GM20000 (cell line): ENCODE data around the gene CPPED1.

Experiments
- DNase-seq: peaks from one replicate; pipeline ENCODE4 v3.0.0; 2012; ENCODE audit warnings: low spot score
- TF ChIP-seq, protein P1 (sequence below): IDR thresholded peaks from 2 replicates; pipeline ENCODE4 v1.5.1; 2012; ENCODE audit warnings: mild to moderate bottlenecking, control low read depth; ENCODE audit errors: extremely low read depth, missing control alignments

CPPED1 gene

GRCh38 chr16:12760819-12761611, 42.7 kb downstream of the CPPED1 start:
- DNase-seq = no peak

GRCh38 chr16:12758670-12759558, 44.8 kb downstream of the CPPED1 start:
- TF ChIP-seq, protein P1, sequence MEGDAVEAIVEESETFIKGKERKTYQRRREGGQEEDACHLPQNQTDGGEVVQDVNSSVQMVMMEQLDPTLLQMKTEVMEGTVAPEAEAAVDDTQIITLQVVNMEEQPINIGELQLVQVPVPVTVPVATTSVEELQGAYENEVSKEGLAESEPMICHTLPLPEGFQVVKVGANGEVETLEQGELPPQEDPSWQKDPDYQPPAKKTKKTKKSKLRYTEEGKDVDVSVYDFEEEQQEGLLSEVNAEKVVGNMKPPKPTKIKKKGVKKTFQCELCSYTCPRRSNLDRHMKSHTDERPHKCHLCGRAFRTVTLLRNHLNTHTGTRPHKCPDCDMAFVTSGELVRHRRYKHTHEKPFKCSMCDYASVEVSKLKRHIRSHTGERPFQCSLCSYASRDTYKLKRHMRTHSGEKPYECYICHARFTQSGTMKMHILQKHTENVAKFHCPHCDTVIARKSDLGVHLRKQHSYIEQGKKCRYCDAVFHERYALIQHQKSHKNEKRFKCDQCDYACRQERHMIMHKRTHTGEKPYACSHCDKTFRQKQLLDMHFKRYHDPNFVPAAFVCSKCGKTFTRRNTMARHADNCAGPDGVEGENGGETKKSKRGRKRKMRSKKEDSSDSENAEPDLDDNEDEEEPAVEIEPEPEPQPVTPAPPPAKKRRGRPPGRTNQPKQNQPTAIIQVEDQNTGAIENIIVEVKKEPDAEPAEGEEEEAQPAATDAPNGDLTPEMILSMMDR = no peak
- DNase-seq = no peak

More at GRCh38 chr16:12760819-12761611, 42.7 kb downstream of the CPPED1 start:
- TF ChIP-seq, protein P1 = no peak

GRCh38 chr16:12758031-12758669, 45.5 kb downstream of the CPPED1 start:
- no peak for DNase-seq
- TF ChIP-seq, protein P1 = no peak

GRCh38 chr16:12757546-12757945, 46.1 kb downstream of the CPPED1 start:
- DNase-seq = no peak
- TF ChIP-seq, protein P1 = no peak

GRCh38 chr16:12754824-12755543, 48.7 kb downstream of the CPPED1 start:
- TF ChIP-seq, protein P1 = no peak
- no peak for DNase-seq

- DNase-seq = no peak
Observed at GRCh38 chr16:12753203-12754023, 50.3 kb downstream of the CPPED1 start.

More at GRCh38 chr16:12753203-12754023, 50.3 kb downstream of the CPPED1 start:
- TF ChIP-seq, protein P1 = no peak
